Measurements from ENCODE around the gene MYO5C. TPM values are rescaled to one million over a fixed set of nuclear protein-coding genes. Genes with fewer than 3 reads are reported as not detected.

Gene MYO5C
- total RNA-seq, 4 donors from 2014 or later, result 2.6 to 12.3 (median 10.2) TPM

DNA sequence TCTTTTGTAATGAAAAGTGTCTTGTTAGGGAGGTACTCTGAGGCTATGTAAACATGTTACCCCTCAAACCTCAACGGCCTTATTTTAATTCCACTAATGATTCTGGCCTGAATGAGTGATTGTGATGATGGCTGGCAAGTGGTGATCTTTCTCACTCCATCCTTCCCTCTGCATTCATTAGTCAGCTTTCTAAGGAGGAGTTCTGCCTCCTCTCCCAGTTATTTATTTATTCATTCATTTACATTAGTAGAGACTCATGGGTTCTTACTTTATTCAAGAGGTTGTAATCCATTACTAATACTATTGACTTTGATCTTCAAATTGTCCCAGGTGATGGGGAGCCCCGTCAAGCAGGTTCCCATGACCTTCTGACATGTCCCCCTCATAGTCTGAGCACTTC, 139.7 kb downstream of the MYO5C start:
- ATAC-seq, result no peak
- Histone ChIP-seq H3K4me1 (no peaks in the 10 kb centered on the region), H3K9me3 (no peaks in the 10 kb centered on the region), H3K27ac (no peak overlapping the region), H3K4me3 (no peak overlapping the region), H3K36me3 (peaks cover 0 to 46% of the 10 kb centered on the region in 2 donors), H3K27me3 (no peaks in the 10 kb centered on the region)
- TF ChIP-seq EP300 (IDR thresholded peaks at IDR 0.05), result no peak
- no peak for TF ChIP-seq POLR2AphosphoS5 (IDR thresholded peaks at IDR 0.05)
- TF ChIP-seq, protein P1, sequence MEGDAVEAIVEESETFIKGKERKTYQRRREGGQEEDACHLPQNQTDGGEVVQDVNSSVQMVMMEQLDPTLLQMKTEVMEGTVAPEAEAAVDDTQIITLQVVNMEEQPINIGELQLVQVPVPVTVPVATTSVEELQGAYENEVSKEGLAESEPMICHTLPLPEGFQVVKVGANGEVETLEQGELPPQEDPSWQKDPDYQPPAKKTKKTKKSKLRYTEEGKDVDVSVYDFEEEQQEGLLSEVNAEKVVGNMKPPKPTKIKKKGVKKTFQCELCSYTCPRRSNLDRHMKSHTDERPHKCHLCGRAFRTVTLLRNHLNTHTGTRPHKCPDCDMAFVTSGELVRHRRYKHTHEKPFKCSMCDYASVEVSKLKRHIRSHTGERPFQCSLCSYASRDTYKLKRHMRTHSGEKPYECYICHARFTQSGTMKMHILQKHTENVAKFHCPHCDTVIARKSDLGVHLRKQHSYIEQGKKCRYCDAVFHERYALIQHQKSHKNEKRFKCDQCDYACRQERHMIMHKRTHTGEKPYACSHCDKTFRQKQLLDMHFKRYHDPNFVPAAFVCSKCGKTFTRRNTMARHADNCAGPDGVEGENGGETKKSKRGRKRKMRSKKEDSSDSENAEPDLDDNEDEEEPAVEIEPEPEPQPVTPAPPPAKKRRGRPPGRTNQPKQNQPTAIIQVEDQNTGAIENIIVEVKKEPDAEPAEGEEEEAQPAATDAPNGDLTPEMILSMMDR (IDR thresholded peaks at IDR 0.05), result no peak
- no peak for TF ChIP-seq POLR2A (IDR thresholded peaks at IDR 0.05)
- 79 to 81% methylated on average over 2 of the region's 2 CpGs for WGBS, 2 donors (ENCODE audit: low coverage in 1 of 2)

DNA sequence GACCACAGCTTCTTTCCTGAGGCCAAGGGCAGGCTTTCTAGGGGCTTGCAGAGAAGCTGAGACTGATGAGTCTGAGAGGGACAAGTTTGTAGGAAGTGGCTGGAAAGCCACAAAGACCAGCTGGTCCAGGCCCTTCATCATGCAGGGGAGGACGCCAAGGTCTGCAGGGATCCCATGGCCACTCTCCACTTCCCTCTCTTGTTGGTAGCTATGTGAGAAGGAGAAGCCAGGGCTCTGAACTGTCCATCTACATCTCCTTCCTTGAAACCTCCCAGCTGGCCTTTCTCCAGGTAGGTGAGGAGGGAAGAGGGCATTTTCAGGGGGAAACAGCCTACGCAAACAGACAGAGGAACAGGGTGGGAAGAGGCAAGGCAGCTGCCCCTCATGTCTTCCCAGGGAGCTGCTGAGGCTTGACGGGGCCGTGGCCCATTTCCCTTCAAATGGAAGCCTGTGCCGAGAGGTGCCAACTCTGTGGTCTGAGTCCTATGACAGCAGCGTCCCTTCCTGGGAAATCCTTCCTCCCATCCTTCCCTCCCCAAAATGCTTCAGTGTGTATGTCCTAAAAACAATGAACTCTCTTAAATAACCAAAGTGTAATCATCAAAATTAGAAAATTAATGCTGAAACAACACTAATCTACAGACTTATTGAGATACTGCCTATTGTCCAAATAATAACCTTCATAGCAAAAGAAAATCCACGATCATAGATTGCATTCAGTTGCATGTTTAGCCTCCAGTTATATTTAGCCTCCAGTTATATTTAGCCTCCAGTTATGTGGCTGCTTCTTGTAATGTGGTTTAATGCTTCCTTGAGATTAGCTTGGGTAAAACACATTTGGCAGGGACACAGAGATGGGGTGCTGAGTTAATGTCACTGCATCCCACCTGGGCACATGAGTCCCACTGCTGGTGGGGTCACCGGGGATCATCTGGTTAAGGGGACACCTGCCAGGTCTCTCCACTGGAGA, 140.4 kb downstream of the MYO5C start:
- Histone ChIP-seq H3K27ac (no peak overlapping the region), H3K9me3 (no peaks in the 10 kb centered on the region), H3K27me3 (no peaks in the 10 kb centered on the region), H3K4me1 (no peaks in the 10 kb centered on the region), H3K4me3 (no peak overlapping the region), H3K36me3 (peaks cover 0 to 48% of the 10 kb centered on the region in 2 donors)
- ATAC-seq, result no peak
- TF ChIP-seq POLR2AphosphoS5 (IDR thresholded peaks at IDR 0.05), result no peak
- TF ChIP-seq POLR2A (IDR thresholded peaks at IDR 0.05), result no peak
- TF ChIP-seq, protein P1 (IDR thresholded peaks at IDR 0.05), result no peak
- no peak for TF ChIP-seq EP300 (IDR thresholded peaks at IDR 0.05)
- WGBS, 2 donors (ENCODE audit: low coverage in 1 of 2), result 83 to 84% methylated on average over 2 to 7 of the region's 8 CpGs

DNA sequence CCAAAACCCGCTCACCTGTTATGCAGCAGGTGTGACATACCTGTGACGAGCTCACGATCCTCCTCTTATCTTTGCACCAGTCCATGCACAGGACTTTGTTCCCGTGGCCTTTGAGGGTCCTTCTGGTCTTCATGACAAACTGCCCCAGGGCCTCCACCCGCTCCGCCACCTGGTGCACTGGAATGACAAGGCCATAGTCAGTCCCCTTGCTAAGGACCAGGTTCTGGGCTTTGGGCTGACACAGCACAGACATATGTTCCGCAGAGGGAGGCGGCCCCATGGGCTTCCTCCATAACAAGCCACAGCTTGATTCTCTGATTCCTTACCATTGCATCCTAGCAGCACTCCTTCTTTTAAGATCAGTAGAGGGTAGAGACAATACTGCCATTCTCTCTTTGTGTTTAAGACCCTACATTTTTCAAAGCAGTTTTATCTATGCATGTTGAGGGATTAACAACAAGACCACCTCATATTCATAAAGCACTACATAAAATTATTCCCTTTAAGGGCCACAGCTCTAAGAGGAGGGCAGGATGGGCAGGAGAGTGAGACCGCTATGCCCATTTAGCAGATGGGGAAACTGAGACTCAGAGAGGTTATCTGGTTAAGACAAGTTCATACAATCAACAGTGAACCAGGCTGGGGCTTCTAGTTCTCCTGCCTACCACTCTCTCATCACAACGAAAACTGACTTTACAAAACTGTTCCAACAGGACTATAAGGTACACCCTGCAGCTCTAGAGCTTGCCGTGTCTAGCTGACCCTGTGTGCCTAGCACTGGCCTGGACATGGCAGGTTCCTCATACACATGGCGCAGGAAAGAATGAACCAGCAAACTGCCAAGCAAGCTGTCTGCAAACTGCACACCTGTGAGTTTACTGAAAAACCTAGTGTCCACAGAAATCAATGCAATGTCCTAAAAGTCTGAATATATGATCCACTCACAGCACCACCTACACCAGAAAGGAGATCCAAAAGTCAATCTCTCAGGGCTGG, 141.4 kb downstream of the MYO5C start:
- H3K4me1 ChIP-seq, result no peaks in the 10 kb centered on the region
- no peak for ATAC-seq
- WGBS, 2 donors (ENCODE audit: low coverage in 1 of 2), result 83 to 89% methylated on average over 2 to 6 of the region's 12 CpGs
- H3K4me3 ChIP-seq, result no peak overlapping the region
- peaks cover 0 to 48% of the 10 kb centered on the region in 2 donors for H3K36me3 ChIP-seq
- no peak for TF ChIP-seq POLR2AphosphoS5 (IDR thresholded peaks at IDR 0.05)
- TF ChIP-seq, protein P1 (IDR thresholded peaks at IDR 0.05), result no peak
- TF ChIP-seq EP300 (IDR thresholded peaks at IDR 0.05), result no peak
- TF ChIP-seq POLR2A (IDR thresholded peaks at IDR 0.05), result no peak
- no peak overlapping the region for H3K27ac ChIP-seq
- no peaks in the 10 kb centered on the region for H3K9me3 ChIP-seq
- no peaks in the 10 kb centered on the region for H3K27me3 ChIP-seq

DNA sequence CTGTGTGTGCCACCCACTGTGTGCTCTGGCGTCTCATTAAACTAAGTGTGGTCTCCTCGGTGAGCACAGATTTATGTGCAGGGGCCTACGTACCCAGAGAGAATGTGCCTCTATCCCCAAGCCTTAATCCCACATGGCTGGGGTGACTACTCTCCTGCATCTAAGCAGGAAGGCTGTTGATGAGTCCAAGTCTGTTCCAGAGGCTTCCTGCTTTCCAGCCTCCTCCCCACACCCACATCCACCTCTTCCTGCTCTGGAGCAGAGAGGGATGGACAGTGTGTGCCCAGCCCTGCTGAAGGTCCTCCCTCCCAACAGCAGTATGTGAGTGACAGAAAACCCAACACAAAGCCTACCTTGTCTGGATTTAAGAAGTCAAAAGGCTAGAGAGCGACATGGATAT, 144.3 kb downstream of the MYO5C start:
- Histone ChIP-seq H3K4me1 (no peaks in the 10 kb centered on the region), H3K9me3 (no peaks in the 10 kb centered on the region), H3K27me3 (no peaks in the 10 kb centered on the region), H3K36me3 (peaks cover 0 to 70% of the 10 kb centered on the region in 2 donors), H3K4me3 (no peak overlapping the region), H3K27ac (no peak overlapping the region)
- TF ChIP-seq, protein P1 (IDR thresholded peaks at IDR 0.05), result no peak
- TF ChIP-seq EP300 (IDR thresholded peaks at IDR 0.05), result no peak
- no peak for TF ChIP-seq POLR2A (IDR thresholded peaks at IDR 0.05)
- no peak for TF ChIP-seq POLR2AphosphoS5 (IDR thresholded peaks at IDR 0.05)
- no peak for ATAC-seq
- 100% methylated on average over 1 to 2 of the region's 4 CpGs for WGBS, 2 donors (ENCODE audit: low coverage in 1 of 2)
